K562 (cell line): Measurements from ENCODE around the gene ZNF609. TPM values are rescaled to one million over a fixed set of nuclear protein-coding genes. Genes with fewer than 3 reads are reported as not detected.

ENCODE experiments used
- BCOR ChIP-seq: fragments of 450-650 bp; IDR thresholded peaks from 2 replicates; pipeline ENCODE4 v1.6.1; 2016
- CC2D1A ChIP-seq: fragments of 450-650 bp; IDR thresholded peaks from 2 replicates; pipeline ENCODE4 v1.6.1; 2017; ENCODE audit warnings: mild to moderate bottlenecking
- DEAF1 ChIP-seq: fragments of 450-650 bp; formaldehyde crosslinking; IDR thresholded peaks from 2 replicates; pipeline ENCODE4 v1.4.0; 2020; ENCODE audit warnings: mild to moderate bottlenecking, moderate library complexity
- EGR1 ChIP-seq: fragments of 450-650 bp; conservative IDR thresholded peaks from 2 replicates; pipeline ENCODE4 v1.6.1; 2017; ENCODE audit warnings: mild to moderate bottlenecking
- HDAC1 ChIP-seq, 2 experiments: fragments of 450-650 bp; IDR thresholded peaks; 2 replicates each; pipeline ENCODE4 v1.6.1; 2016 to 2017; ENCODE audit warnings: inconsistent platforms in 1 of 2, mild to moderate bottlenecking in 1 of 2, moderate library complexity in 1 of 2
- MCM2 ChIP-seq: fragments of 450-650 bp; IDR thresholded peaks from 2 replicates; pipeline ENCODE4 v1.6.1; 2017; ENCODE audit warnings: low read depth, mild to moderate bottlenecking
- MEF2A ChIP-seq: IDR thresholded peaks from 2 replicates; pipeline ENCODE4 v1.6.1; 2011; ENCODE audit warnings: low read depth, mild to moderate bottlenecking, low read length, moderate library complexity; ENCODE audit not compliant: control insufficient read depth
- MEF2D ChIP-seq: conservative IDR thresholded peaks from 2 replicates; pipeline ENCODE4 v1.6.1; 2016; ENCODE audit warnings: low read depth, missing genetic modification characterization, missing compliant biosample characterization
- MYC ChIP-seq, 2 experiments: fragments of 250-450 bp in 1 of 2; sonication (Bioruptor Pico) in 1 of 2; IDR thresholded peaks; 2 replicates each; pipeline versions ENCODE4 v1.5.1 to v1.6.1; 2012 to 2021; ENCODE audit warnings: low read depth in 2 of 2, borderline replicate concordance in 1 of 2, improper control_type of control experiment in 1 of 2, low read length in 1 of 2, mild to moderate bottlenecking in 1 of 2, moderate library complexity in 1 of 2
- NFIC ChIP-seq: fragments of 450-650 bp; IDR thresholded peaks from 2 replicates; pipeline ENCODE4 v1.6.1; 2017; ENCODE audit warnings: mild to moderate bottlenecking, inconsistent platforms
- NR4A1 ChIP-seq, 2 experiments: fragments of 250-450 bp in 1 of 2; fragments of 450-650 bp in 1 of 2; sonication (Bioruptor Pico) in 1 of 2; IDR thresholded peaks; 2 replicates each; pipeline versions ENCODE4 v1.4.0 to v1.6.1; 2016 to 2020; ENCODE audit warnings: mild to moderate bottlenecking in 2 of 2, missing compliant biosample characterization in 1 of 2, missing genetic modification characterization in 1 of 2, moderate library complexity in 1 of 2
- PRDM10 ChIP-seq: fragments of 450-650 bp; IDR thresholded peaks from 2 replicates; pipeline ENCODE4 v1.6.1; 2018; ENCODE audit not compliant: partially characterized antibody
- SMAD3 ChIP-seq: fragments of 450-650 bp; formaldehyde crosslinking; conservative IDR thresholded peaks from 2 replicates; pipeline ENCODE4 v1.4.0; 2020; ENCODE audit warnings: mild to moderate bottlenecking
- SMAD4 ChIP-seq: fragments of 250-450 bp; sonication (Bioruptor Pico); conservative IDR thresholded peaks from 2 replicates; pipeline ENCODE4 v1.8.0; 2021; ENCODE audit warnings: inconsistent platforms, mild to moderate bottlenecking, moderate library complexity
- TGIF2 ChIP-seq: sonication (generic); formaldehyde crosslinking; IDR thresholded peaks from 2 replicates; pipeline ENCODE4 v1.8.1; 2022; ENCODE audit warnings: mild to moderate bottlenecking, missing genetic modification reagents, moderate library complexity
- ZBTB5 ChIP-seq: fragments of 450-650 bp; IDR thresholded peaks from 2 replicates; pipeline ENCODE4 v1.6.1; 2017; ENCODE audit warnings: antibody characterized with exemption
- ZBTB8A ChIP-seq: fragments of 450-650 bp; IDR thresholded peaks from 2 replicates; pipeline ENCODE4 v1.6.1; 2018; ENCODE audit warnings: mild to moderate bottlenecking, moderate library complexity; ENCODE audit not compliant: partially characterized antibody
- ZNF133 ChIP-seq: fragments of 250-450 bp; sonication (Bioruptor Pico); IDR thresholded peaks from 2 replicates; pipeline ENCODE4 v1.4.0; 2020; ENCODE audit warnings: mild to moderate bottlenecking
- ZNF354B ChIP-seq: fragments of 250-450 bp; sonication (Bioruptor Pico); IDR thresholded peaks from 2 replicates; pipeline ENCODE4 v1.4.0; 2020
- polyA plus RNA-seq, 8 experiments: library from polyadenylated mRNA; depleted of rRNA in 4 of 8; stranded (reverse) in 5 of 8; unstranded in 3 of 8; fragments of >200 nt; fragmentation: Nextera tagmentation in 2 of 8; fragmentation: Illumina TruSeq in 1 of 8; extraction: Ambion mirVana in 2 of 8; extraction: Trizol in 1 of 8; gene quantifications; 2 replicates each; pipeline versions ENCODE4 v1.2.1 to v1.2.3, GENCODE V29; 2011 to 2014; ENCODE audit warnings: inconsistent platforms in 1 of 8, missing spikeins in 1 of 8
- total RNA-seq, 7 experiments: library from RNA; depleted of rRNA in 6 of 7; stranded (reverse); fragments of >200 nt in 6 of 7; fragmentation: Illumina TruSeq in 2 of 7; extraction: Trizol in 2 of 7; gene quantifications; 2 replicates each; pipeline versions ENCODE4 v1.2.1 to v1.2.3, GENCODE V29; 2011 to 2021; ENCODE audit warnings: low replicate concordance in 1 of 7

Gene ZNF609
- total and polyA plus RNA-seq, 9 of the 15 experiments (the other 6 are each of a cell fraction or from before 2014, with no cell fraction given) = 3.0 to 38.7 (median 17.8) TPM

GRCh38 chr15:64438653-64439447, 21.5 kb upstream of the ZNF609 start (continued):
- peak; percentile 56 for TF ChIP-seq PRDM10
- TF ChIP-seq MEF2D (tag) = peak; percentile 44; the same call in 1 of the 2 replicates
- TF ChIP-seq EGR1 = no peak
- TF ChIP-seq NFIC = peak; percentile 88
- TF ChIP-seq ZBTB8A = no peak
- no peak for TF ChIP-seq TGIF2 (CRISPR knock-in tag)
- TF ChIP-seq MEF2A = 0 out of 2 replicates have a peak, but pooled peaks have one; percentile 4
- TF ChIP-seq NR4A1 (CRISPR knock-in tag; IDR thresholded peaks at IDR 0.05) = no peak
- no peak for TF ChIP-seq NR4A1 (tag; IDR thresholded peaks at IDR 0.05)
- TF ChIP-seq DEAF1 (CRISPR knock-in tag) = 0 out of 2 replicates have a peak, but pooled peaks have one; percentile 23
- TF ChIP-seq SMAD4 = peak; percentile 87
- TF ChIP-seq ZNF133 (CRISPR knock-in tag) = no peak
- TF ChIP-seq BCOR = peak; percentile 41; the same call in 1 of the 2 replicates
- TF ChIP-seq MCM2 = no peak
- TF ChIP-seq HDAC1 (IDR thresholded peaks at IDR 0.05) = peak; percentile 50 to 95; a peak in 3 of 4 replicates
- peak; percentile 95; the same call in 1 of the 2 replicates for TF ChIP-seq CC2D1A
- TF ChIP-seq SMAD3 (CRISPR knock-in tag) = 0 out of 2 replicates have a peak, but pooled peaks have one; percentile 33
- no peak for TF ChIP-seq ZBTB5
- 0 out of 2 replicates have a peak, but pooled peaks have one; percentile 18 for TF ChIP-seq MYC (IDR thresholded peaks at IDR 0.05; ENCODE audit: low read depth, low read length)
- no peak for TF ChIP-seq MYC (CRISPR knock-in tag; IDR thresholded peaks at IDR 0.05; ENCODE audit: borderline replicate concordance, low read depth)
- TF ChIP-seq ZNF354B (CRISPR knock-in tag) = 0 out of 2 replicates have a peak, but pooled peaks have one; percentile 49
